ENCODE measurements around the gene PALD1.

PALD1 gene

DNA sequence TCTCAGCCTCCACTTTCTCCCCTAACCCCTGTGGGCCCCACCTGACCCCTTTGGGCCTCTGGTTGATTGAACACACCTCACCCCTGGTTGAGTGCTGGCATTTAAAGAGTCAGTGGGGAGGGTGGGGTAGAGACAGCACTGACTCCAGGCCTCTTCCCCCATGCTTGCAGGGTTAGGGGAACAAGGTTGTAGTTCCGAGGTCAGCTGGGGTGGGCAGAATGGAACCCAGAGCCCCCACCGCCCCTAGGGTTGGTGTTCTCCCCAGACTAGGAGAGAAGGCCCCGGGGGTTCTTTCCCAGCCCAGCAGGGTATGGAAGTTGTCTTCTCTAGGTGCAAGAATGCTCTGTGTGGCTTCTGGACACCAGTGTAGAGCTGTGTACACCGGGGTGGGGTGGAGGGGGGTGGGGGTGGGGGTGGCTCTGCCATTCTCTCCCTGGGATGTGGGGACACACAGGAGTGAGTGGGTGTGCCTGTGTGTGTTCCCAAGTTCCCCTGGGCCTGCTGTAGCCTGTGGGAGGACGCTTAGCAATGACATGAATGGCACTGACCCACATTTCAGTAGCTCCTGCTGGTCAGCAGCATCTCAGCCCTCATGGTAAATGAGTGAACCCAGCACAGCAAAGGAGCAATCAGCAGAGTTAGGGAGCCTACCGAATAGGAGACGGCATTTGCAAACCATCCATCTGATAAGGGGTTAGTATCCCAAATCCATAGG, 90.4 kb downstream of the PALD1 start:
- in situ Hi-C loops (cut with MboI; ENCODE audit: low pct_unique_long_range_greater_than_20kb, low sequenced_read_pairs, unreplicated experiment) = loop anchor here (25.0 kb wide), 1 partner anchor 318 kb away; the partner anchor contains the start of gene PCBD1
- TF ChIP-seq, protein P1, sequence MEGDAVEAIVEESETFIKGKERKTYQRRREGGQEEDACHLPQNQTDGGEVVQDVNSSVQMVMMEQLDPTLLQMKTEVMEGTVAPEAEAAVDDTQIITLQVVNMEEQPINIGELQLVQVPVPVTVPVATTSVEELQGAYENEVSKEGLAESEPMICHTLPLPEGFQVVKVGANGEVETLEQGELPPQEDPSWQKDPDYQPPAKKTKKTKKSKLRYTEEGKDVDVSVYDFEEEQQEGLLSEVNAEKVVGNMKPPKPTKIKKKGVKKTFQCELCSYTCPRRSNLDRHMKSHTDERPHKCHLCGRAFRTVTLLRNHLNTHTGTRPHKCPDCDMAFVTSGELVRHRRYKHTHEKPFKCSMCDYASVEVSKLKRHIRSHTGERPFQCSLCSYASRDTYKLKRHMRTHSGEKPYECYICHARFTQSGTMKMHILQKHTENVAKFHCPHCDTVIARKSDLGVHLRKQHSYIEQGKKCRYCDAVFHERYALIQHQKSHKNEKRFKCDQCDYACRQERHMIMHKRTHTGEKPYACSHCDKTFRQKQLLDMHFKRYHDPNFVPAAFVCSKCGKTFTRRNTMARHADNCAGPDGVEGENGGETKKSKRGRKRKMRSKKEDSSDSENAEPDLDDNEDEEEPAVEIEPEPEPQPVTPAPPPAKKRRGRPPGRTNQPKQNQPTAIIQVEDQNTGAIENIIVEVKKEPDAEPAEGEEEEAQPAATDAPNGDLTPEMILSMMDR (IDR thresholded peaks at IDR 0.05; ENCODE audit: extremely low read depth, insufficient read depth, missing control alignments) = no peak
- no peak for DNase-seq (ENCODE audit: low spot score)

DNA sequence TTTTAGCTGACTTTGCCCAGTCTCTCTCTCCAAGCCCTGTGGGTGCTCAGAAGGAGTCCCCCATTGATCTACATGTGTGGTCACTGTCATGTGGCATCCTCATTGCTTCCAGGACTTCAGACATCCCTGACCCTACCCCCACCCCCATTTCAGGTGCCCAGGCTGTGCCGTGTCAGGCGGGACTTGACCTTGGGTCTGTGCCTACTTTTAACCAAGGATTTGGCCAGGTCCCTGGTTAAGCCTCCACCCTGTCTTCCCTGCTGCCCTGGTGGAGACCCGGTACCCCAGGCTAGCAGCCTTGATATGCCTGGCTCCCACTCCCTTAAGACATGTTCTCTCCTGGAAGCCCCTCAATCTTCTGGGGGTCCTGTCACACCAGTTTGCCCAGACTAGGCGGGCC, 92.7 kb downstream of the PALD1 start:
- in situ Hi-C loops (cut with MboI; ENCODE audit: low pct_unique_long_range_greater_than_20kb, low sequenced_read_pairs, unreplicated experiment) = loop anchor here (25.0 kb wide), 1 partner anchor 316 kb away; the partner anchor contains the start of gene PCBD1
- no peak for DNase-seq (ENCODE audit: low spot score)
- TF ChIP-seq, protein P1 (IDR thresholded peaks at IDR 0.05; ENCODE audit: extremely low read depth, insufficient read depth, missing control alignments) = no peak

DNA sequence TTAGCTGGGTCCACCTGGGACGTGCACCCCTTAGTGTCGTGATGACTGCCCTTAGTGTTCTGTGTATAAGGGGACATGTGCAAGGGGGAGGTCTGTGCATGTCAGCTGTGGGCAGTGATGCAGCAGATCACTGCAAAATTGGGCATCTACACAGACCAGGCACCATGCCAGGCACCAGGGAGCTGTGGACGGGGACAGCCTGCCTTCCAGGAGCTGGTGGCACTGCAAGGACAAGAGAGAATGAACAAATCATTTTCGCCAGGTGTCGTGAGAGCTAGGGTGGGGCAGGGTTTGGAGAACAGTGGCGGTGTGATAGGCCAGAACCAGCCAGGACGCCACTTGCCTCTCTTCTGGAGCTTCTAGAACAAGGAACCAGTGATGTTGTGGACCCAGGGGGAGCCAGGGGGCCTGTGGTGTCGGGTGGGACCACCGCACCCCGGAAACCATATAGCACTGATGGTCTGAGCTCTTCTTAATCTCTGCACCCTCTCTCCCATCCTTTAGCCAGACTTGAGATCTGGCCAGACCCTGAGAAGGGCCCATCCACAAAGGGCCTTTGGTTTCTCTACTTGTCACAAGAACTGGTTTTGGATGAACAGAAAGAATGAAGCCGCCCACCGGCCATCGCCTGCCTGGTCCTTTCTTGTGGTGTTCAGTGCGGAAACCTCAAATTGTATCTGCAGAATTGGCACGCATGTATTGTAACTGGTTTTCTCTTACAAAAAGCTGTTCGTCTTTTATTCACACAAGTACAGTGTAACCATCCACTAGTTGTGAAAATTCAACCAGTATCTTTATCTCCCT, 93.3 kb downstream of the PALD1 start:
- TF ChIP-seq, protein P1 (IDR thresholded peaks at IDR 0.05; ENCODE audit: extremely low read depth, insufficient read depth, missing control alignments) = no peak
- no peak for DNase-seq (ENCODE audit: low spot score)
- in situ Hi-C loops (cut with MboI; ENCODE audit: low pct_unique_long_range_greater_than_20kb, low sequenced_read_pairs, unreplicated experiment) = loop anchor here (25.0 kb wide), 1 partner anchor 315 kb away; the partner anchor contains the start of gene PCBD1

DNA sequence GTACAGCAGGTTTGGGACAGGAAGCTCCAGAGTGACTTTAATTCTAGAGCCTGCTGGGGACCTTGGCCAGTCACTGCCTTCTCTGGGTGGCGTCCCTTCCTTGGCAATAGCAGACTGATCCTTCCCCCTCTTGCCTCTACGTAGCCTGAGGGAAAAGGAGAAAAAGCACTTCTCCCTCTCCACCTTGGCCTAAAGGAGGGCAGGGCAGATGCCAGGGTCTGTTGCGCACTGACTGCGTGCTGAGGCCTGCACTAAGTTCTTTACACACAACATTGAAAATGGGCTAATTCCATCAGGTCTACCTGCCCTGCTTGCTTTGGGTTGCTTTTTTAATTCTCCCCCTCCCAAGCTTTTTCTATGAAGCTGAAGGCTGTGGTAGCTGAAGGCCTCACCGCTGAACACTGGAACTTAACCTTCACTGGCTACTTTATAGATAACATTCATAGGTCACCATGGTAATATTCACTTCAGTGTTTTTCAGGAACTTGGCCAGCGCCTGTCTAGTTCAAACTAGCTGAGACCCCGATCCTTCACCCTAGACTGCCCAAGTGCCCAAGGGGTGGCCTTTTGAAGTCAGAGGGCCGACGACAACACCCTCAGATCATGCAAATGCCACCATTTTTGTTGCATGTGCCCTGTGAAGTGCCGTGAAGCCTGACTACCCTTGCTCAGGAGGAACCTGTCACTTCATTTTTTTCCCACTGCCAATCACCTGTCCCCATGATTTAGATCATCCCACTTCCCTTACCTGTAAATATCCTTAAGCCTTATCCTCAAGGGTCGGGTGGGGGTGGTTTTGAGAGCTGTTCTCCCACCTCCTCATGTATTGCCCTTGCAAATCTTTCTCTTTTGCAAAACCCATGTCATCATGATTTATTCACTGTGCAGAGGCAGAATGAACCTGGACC, 95.3 kb downstream of the PALD1 start:
- in situ Hi-C loops (cut with MboI; ENCODE audit: low pct_unique_long_range_greater_than_20kb, low sequenced_read_pairs, unreplicated experiment) = loop anchor here (25.0 kb wide), 1 partner anchor 313 kb away; the partner anchor contains the start of gene PCBD1
- TF ChIP-seq, protein P1 (IDR thresholded peaks at IDR 0.05; ENCODE audit: extremely low read depth, insufficient read depth, missing control alignments) = no peak
- no peak for DNase-seq (ENCODE audit: low spot score)

DNA sequence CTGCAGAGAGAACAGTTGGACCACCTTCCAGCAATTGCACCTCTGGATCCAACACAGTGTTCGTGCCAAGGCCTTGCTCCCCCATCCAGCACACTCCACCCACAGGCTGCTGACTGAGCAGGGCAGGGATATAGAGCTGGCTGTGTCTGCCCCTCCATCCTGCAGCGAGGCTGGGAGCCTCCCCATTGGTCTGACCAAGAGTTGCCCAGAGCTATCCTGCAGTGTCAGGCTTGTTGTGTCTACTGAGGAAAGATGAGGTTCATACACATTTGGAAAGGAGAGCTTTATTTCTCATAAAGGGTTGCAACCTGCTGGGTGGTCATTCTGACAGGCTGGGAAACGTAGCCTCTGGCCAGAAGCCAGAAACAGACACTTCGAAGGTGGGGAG, 96.9 kb downstream of the PALD1 start:
- TF ChIP-seq, protein P1 (IDR thresholded peaks at IDR 0.05; ENCODE audit: extremely low read depth, insufficient read depth, missing control alignments) = no peak
- DNase-seq (ENCODE audit: low spot score) = no peak
- in situ Hi-C loops (cut with MboI; ENCODE audit: low pct_unique_long_range_greater_than_20kb, low sequenced_read_pairs, unreplicated experiment) = no loop called here

Measured in GM13977 (cell line).